ENCODE data around the gene GNB1L.

Gene GNB1L

GRCh38 chr22:19854778-19855503, at the start of gene GNB1L, which contains the start of gene RTL10:
Gene GNB1L, minus strand, starts transcription at chr22:19854874. Its CDS starts 33,519 bp downstream, at chr22:19821355.
Gene RTL10, minus strand, starts transcription at chr22:19854874. Its CDS starts 2,613 bp downstream, at chr22:19852261.
- peak; percentile 95 for DNase-seq (ENCODE audit: low spot score)

- no peak for DNase-seq (ENCODE audit: low spot score)
Observed at GRCh38 chr22:19904174-19904856, 49.6 kb upstream of the GNB1L start.

GRCh38 chr22:19903513-19903912, 48.8 kb upstream of the GNB1L start:
- DNase-seq (ENCODE audit: low spot score), result no peak

- DNase-seq (ENCODE audit: low spot score), result no peak
Observed at GRCh38 chr22:19903031-19903430, 48.4 kb upstream of the GNB1L start.

GRCh38 chr22:19902245-19902715, 47.6 kb upstream of the GNB1L start:
- DNase-seq (ENCODE audit: low spot score), result no peak

- no peak for DNase-seq (ENCODE audit: low spot score)
Observed at GRCh38 chr22:19901577-19902244, 47.0 kb upstream of the GNB1L start.

- DNase-seq (ENCODE audit: low spot score), result no peak
Observed at GRCh38 chr22:19900707-19901436, 46.2 kb upstream of the GNB1L start.

- no peak for DNase-seq (ENCODE audit: low spot score)
Observed at GRCh38 chr22:19898831-19899567, 44.3 kb upstream of the GNB1L start.

GRCh38 chr22:19898145-19898544, 43.5 kb upstream of the GNB1L start:
- DNase-seq (ENCODE audit: low spot score), result no peak

GRCh38 chr22:19897726-19898125, 43.1 kb upstream of the GNB1L start:
- DNase-seq (ENCODE audit: low spot score), result no peak

GRCh38 chr22:19896665-19897355, 42.1 kb upstream of the GNB1L start:
- peak; percentile 14 for DNase-seq (ENCODE audit: low spot score)

- DNase-seq (ENCODE audit: low spot score), result no peak
Observed at GRCh38 chr22:19895160-19895849, 40.6 kb upstream of the GNB1L start.

GRCh38 chr22:19893363-19893762, 38.7 kb upstream of the GNB1L start:
- no peak for DNase-seq (ENCODE audit: low spot score)

- no peak for DNase-seq (ENCODE audit: low spot score)
Observed at GRCh38 chr22:19892925-19893324, 38.3 kb upstream of the GNB1L start.

- peak; percentile 51 for DNase-seq (ENCODE audit: low spot score)
Observed at GRCh38 chr22:19892257-19892879, 37.7 kb upstream of the GNB1L start.

GRCh38 chr22:19891317-19892256, 36.9 kb upstream of the GNB1L start:
- DNase-seq (ENCODE audit: low spot score), result peak; percentile 88

GRCh38 chr22:19890502-19891316, 36.0 kb upstream of the GNB1L start:
- no peak for DNase-seq (ENCODE audit: low spot score)

GRCh38 chr22:19889951-19890350, 35.3 kb upstream of the GNB1L start:
- DNase-seq (ENCODE audit: low spot score), result peak; percentile 18

All from CD4-positive, alpha-beta T cell treated with Interleukin-15 for 4 hours (primary cell).